CD4-positive, alpha-beta memory T cell (primary cell): Measurements from ENCODE around the gene RMI2. TPM values are rescaled to one million over a fixed set of nuclear protein-coding genes. Genes with fewer than 3 reads are reported as not detected.

Experiments used
- CTCF ChIA-PET: fragments of 350-600 bp; sonication (Branson Sonifier 250); formaldehyde crosslinking; loops from one replicate; lab custom pipeline; 2021; ENCODE audit warnings: inconsistent platforms; ENCODE audit not compliant: partially characterized antibody; lab: Charles Lee
- POLR2A ChIA-PET: fragments of 350-600 bp; sonication (Branson Sonifier 250); formaldehyde crosslinking; loops from one replicate; lab custom pipeline; 2021; ENCODE audit not compliant: partially characterized antibody; lab: Charles Lee
- DNase-seq, 5 donors: peaks; one replicate each; pipeline versions ENCODE4 v3.0.0 to v3.0.0-alpha.2; 2020 to 2022; ENCODE audit warnings: mixed read lengths in 1 of 5
- H3K27ac ChIP-seq: one replicate; pipeline ENCODE4 v1.7.0; 2013; ENCODE audit warnings: low read depth, low read length
- H3K27me3 ChIP-seq: 2 replicates; pipeline ENCODE4 v1.7.0; 2013; ENCODE audit warnings: mild to moderate bottlenecking, low read length, moderate library complexity; ENCODE audit not compliant: insufficient read depth
- H3K36me3 ChIP-seq: 2 replicates; pipeline ENCODE4 v1.7.0; 2013; ENCODE audit warnings: mild to moderate bottlenecking, low read length, moderate library complexity; ENCODE audit not compliant: insufficient read depth
- H3K4me1 ChIP-seq: 2 replicates; pipeline ENCODE4 v1.7.0; 2013; ENCODE audit warnings: mild to moderate bottlenecking, low read length, moderate library complexity; ENCODE audit not compliant: insufficient read depth
- H3K4me3 ChIP-seq, 2 donors: one replicate each; pipeline ENCODE4 v1.7.0; 2013; ENCODE audit warnings: low read length in 2 of 2, mild to moderate bottlenecking in 1 of 2
- H3K9me3 ChIP-seq, 2 donors: one replicate each; pipeline ENCODE4 v1.7.0; 2013; ENCODE audit warnings: low read length in 2 of 2, control low read depth in 1 of 2; ENCODE audit not compliant: control insufficient read depth in 1 of 2
- H3K27ac Mint-ChIP-seq, 7 donors: one replicate each; pipeline ENCODE4 v1.8.0; 2020 to 2021; ENCODE audit warnings: mixed read lengths in 7 of 7, mild to moderate bottlenecking in 6 of 7, inconsistent platforms in 3 of 7, moderate library complexity in 3 of 7
- H3K27me3 Mint-ChIP-seq, 2 donors: one replicate each; pipeline ENCODE4 v1.8.0; 2020 to 2021; ENCODE audit warnings: mixed read lengths in 2 of 2
- H3K36me3 Mint-ChIP-seq, 2 donors: one replicate each; pipeline ENCODE4 v1.8.0; 2020 to 2021; ENCODE audit warnings: mixed read lengths in 2 of 2, inconsistent platforms in 1 of 2, mild to moderate bottlenecking in 1 of 2
- H3K4me1 Mint-ChIP-seq, 4 donors: one replicate each; pipeline ENCODE4 v1.8.0; 2020 to 2021; ENCODE audit warnings: mixed read lengths in 4 of 4, mild to moderate bottlenecking in 1 of 4
- H3K4me3 Mint-ChIP-seq, 8 donors: one replicate each; pipeline ENCODE4 v1.8.0; 2020 to 2021; ENCODE audit warnings: mixed read lengths in 8 of 8, mild to moderate bottlenecking in 7 of 8, moderate library complexity in 6 of 8, inconsistent platforms in 3 of 8
- H3K9me3 Mint-ChIP-seq, 8 donors: one replicate each; pipeline ENCODE4 v1.8.0; 2020 to 2021; ENCODE audit warnings: mixed read lengths in 8 of 8, mild to moderate bottlenecking in 5 of 8, inconsistent platforms in 3 of 8, moderate library complexity in 1 of 8
- intact Hi-C: fragments of 100-400 bp; cut with micrococcal nuclease; formaldehyde crosslinking; loops from one replicate; pipeline ENCODE4 v1.15.1; 2023
- polyA plus RNA-seq, 2 donors: library from polyadenylated mRNA; unstranded; fragments of 300-500 nt; fragmentation: Illumina TruSeq; gene quantifications; one replicate each; pipeline ENCODE4 v1.2.3, GENCODE V29; 2021
- total RNA-seq, 2 experiments: library from RNA; stranded (reverse); gene quantifications; one replicate each; pipeline ENCODE4 v1.2.3, GENCODE V29; 2021

The RMI2 gene
- total and polyA plus RNA-seq, 4 experiments from 2014 or later, result 1.5 to 4.0 (median 1.7) TPM

- CTCF ChIA-PET, result interaction anchor here (6.1 kb wide), 1 partner anchor 13 kb away, joined by 33 read pairs; no protein-coding TSS in a partner anchor
- POLR2A ChIA-PET, result no interaction called here
- Histone ChIP-seq H3K4me1 (peaks cover 8% of the 10 kb centered on the region), H3K4me3 (no peak overlapping the region), H3K27me3 (no peaks in the 10 kb centered on the region), H3K27ac (no peak overlapping the region), H3K36me3 (no peaks in the 10 kb centered on the region), H3K9me3 (no peaks in the 10 kb centered on the region)
- Mint-ChIP-seq H3K27ac (no peak overlapping the region), H3K9me3 (no peaks in the 10 kb centered on the region), H3K27me3 (no peaks in the 10 kb centered on the region), H3K4me1 (peaks cover 5 to 18% (median 7%) of the 10 kb centered on the region in 4 donors), H3K36me3 (no peaks in the 10 kb centered on the region), H3K4me3 (no peak overlapping the region)
- intact Hi-C loops, result no loop called here
- DNase-seq, result no peak
Measured at GRCh38 chr16:11384184-11384955, 39.1 kb downstream of the RMI2 start.

GRCh38 chr16:11384956-11385586, 39.8 kb downstream of the RMI2 start:
- H3K36me3 Mint-ChIP-seq, result no peaks in the 10 kb centered on the region
- H3K4me1 ChIP-seq, result peaks cover 1% of the 10 kb centered on the region
- no peaks in the 10 kb centered on the region for H3K9me3 ChIP-seq
- no peaks in the 10 kb centered on the region for H3K27me3 Mint-ChIP-seq
- H3K4me3 Mint-ChIP-seq, result no peak overlapping the region
- intact Hi-C loops, result no loop called here
- H3K36me3 ChIP-seq, result no peaks in the 10 kb centered on the region
- ChIA-PET POLR2A (no interaction called here), CTCF (interaction anchor here (6.1 kb wide), 1 partner anchor 12 kb away, joined by 33 read pairs; no protein-coding TSS in a partner anchor)
- DNase-seq, result no peak
- H3K9me3 Mint-ChIP-seq, result no peaks in the 10 kb centered on the region
- no peak overlapping the region for H3K27ac ChIP-seq
- no peak overlapping the region for H3K27ac Mint-ChIP-seq
- no peak overlapping the region for H3K4me3 ChIP-seq
- H3K4me1 Mint-ChIP-seq, result peaks cover 1 to 11% (median 2%) of the 10 kb centered on the region in 4 donors
- H3K27me3 ChIP-seq, result no peaks in the 10 kb centered on the region

DNA sequence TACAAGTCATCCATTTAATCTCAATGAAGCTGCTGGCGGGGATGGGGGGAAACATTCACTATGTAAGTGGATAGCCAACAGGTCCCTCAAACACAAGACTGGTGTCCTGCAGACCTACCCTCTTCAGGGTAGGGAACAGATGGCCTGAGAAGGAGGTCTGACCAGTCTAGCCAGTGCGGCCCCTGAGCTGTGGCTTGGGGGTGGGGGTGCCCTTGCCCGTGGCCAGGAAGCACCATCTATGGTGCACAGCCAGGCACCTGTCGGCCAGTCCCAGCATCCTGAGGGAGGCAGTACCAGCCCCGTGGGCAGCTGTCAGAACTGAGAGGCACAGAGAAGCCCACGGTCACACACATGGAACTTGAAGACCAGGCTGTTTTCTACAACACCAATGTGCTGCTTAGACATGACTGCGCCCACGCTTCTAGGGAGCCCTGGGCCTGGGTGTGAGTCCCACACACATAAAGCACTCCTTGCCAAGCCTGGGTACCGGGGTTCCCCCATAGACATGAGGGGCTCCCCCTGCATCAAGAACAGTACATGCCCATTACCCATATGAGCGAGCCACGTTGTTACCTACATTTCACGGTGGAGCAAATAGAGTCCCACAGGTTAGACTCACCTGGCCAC, 40.9 kb downstream of the RMI2 start:
- H3K27ac Mint-ChIP-seq, result no peak overlapping the region
- POLR2A ChIA-PET, result no interaction called here
- H3K9me3 Mint-ChIP-seq, result no peaks in the 10 kb centered on the region

DNA sequence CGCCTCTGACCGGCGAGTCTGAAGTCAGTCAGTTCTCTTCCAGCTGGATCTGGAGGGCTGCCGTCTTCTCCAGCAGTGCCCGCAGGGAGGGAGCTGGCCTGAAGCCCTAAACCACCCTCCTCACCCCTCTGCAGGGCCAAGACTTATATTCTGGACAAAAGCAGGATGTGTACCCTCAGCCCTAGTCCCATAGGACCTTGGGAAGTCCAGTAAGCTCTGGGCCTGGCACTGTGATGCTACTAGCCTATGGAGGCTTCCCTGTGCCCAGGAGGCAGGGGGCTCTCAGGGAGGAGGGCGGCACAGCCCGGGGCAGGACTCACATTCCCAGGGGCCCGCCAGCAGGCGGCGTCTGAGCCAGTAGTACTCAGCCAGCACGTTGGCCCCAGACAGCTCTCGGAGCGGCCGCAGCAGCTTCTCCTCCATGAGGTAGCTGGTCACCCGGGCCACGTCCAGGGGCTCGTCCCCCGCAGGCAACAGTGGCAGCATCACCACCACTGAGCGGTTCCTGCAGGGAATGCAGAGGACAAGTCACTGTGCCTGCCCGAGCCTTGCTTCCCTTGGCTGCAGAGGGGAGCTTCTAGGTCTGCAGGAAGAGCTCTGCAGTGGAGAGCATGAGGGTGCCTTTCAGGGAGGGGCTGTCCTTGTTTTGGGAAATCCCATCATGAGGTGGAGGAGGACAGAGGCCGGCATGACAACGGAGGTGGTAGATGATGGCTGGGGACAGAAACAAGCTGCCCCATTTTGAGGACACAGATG, 41.7 kb downstream of the RMI2 start:
- no peaks in the 10 kb centered on the region for H3K27me3 Mint-ChIP-seq
- H3K36me3 ChIP-seq, result no peaks in the 10 kb centered on the region
- no peak overlapping the region for H3K4me3 Mint-ChIP-seq
- CTCF ChIA-PET, result interaction anchor here (0.5 to 6.1 kb wide), 3 partner anchors 10 to 34 kb away, joined by 3 to 33 read pairs (median 3); no protein-coding TSS in a partner anchor
- H3K4me1 Mint-ChIP-seq, result peaks cover 0 to 2% (median 0%) of the 10 kb centered on the region in 4 donors
- H3K27ac ChIP-seq, result no peak overlapping the region
- no peaks in the 10 kb centered on the region for H3K9me3 ChIP-seq
- H3K36me3 Mint-ChIP-seq, result no peaks in the 10 kb centered on the region
- no peak overlapping the region for H3K27ac Mint-ChIP-seq
- intact Hi-C loops, result no loop called here
- no peak for DNase-seq
- no peaks in the 10 kb centered on the region for H3K4me1 ChIP-seq
- H3K4me3 ChIP-seq, result no peak overlapping the region
- POLR2A ChIA-PET, result no interaction called here
- no peaks in the 10 kb centered on the region for H3K9me3 Mint-ChIP-seq
- H3K27me3 ChIP-seq, result no peaks in the 10 kb centered on the region

More for the DNA sequence above, 40.9 kb downstream of the RMI2 start:
- H3K36me3 ChIP-seq, result no peaks in the 10 kb centered on the region
- H3K9me3 ChIP-seq, result no peaks in the 10 kb centered on the region
- Mint-ChIP-seq H3K4me1 (peaks cover 0 to 5% (median under 1%) of the 10 kb centered on the region in 4 donors), H3K36me3 (no peaks in the 10 kb centered on the region), H3K4me3 (no peak overlapping the region), H3K27me3 (no peaks in the 10 kb centered on the region)
- H3K27ac ChIP-seq, result no peak overlapping the region
- intact Hi-C loops, result no loop called here
- H3K27me3 ChIP-seq, result no peaks in the 10 kb centered on the region
- CTCF ChIA-PET, result interaction anchor here (6.1 kb wide), 1 partner anchor 11 kb away, joined by 33 read pairs; no protein-coding TSS in a partner anchor
- H3K4me3 ChIP-seq, result no peak overlapping the region
- H3K4me1 ChIP-seq, result no peaks in the 10 kb centered on the region
- DNase-seq, result no peak

DNA sequence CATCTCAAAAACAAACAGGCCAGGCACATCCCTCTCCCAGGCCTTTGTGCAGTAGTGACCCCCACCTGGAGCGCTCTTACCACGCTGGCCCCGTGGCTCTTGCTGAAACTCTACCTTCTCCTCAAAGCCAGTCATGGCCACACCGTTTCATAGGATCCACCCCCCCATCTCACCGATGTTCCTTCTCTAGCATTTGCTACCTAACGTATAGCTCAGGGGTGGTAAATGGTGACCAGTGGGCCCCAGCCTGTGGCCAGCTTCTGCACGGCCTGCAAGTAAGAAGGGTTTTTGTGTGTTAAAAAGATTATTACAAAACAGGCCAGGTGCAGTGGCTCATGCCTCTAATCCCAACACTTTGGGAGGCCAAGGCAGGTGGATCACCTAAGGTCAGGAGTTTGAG, 43.8 kb downstream of the RMI2 start:
- no peaks in the 10 kb centered on the region for H3K36me3 Mint-ChIP-seq
- no peaks in the 10 kb centered on the region for H3K27me3 Mint-ChIP-seq
- Histone ChIP-seq H3K27ac (no peak overlapping the region), H3K36me3 (no peaks in the 10 kb centered on the region), H3K4me3 (no peak overlapping the region), H3K4me1 (no peaks in the 10 kb centered on the region), H3K27me3 (no peaks in the 10 kb centered on the region), H3K9me3 (no peaks in the 10 kb centered on the region)
- CTCF ChIA-PET, result interaction anchor here (0.7 to 2.1 kb wide), 6 partner anchors 12 to 425 kb away, joined by 3 to 6 read pairs (median 3); no protein-coding TSS in a partner anchor
- POLR2A ChIA-PET, result no interaction called here
- no peaks in the 10 kb centered on the region for H3K9me3 Mint-ChIP-seq
- DNase-seq, result no peak
- H3K27ac Mint-ChIP-seq, result no peak overlapping the region
- no peak overlapping the region for H3K4me3 Mint-ChIP-seq
- intact Hi-C loops, result no loop called here
- peaks cover 0 to 2% (median 0%) of the 10 kb centered on the region in 4 donors for H3K4me1 Mint-ChIP-seq

- Histone ChIP-seq H3K27ac (no peak overlapping the region), H3K27me3 (no peaks in the 10 kb centered on the region), H3K36me3 (no peaks in the 10 kb centered on the region), H3K9me3 (no peaks in the 10 kb centered on the region), H3K4me1 (no peaks in the 10 kb centered on the region), H3K4me3 (no peak overlapping the region)
- intact Hi-C loops, result no loop called here
- Mint-ChIP-seq H3K27me3 (no peaks in the 10 kb centered on the region), H3K4me1 (peaks cover 0 to 2% (median 0%) of the 10 kb centered on the region in 4 donors), H3K36me3 (no peaks in the 10 kb centered on the region), H3K27ac (peak overlapping the region in 1 of 7 donors; percentile 63), H3K9me3 (no peaks in the 10 kb centered on the region), H3K4me3 (no peak overlapping the region)
- DNase-seq, result no peak
- ChIA-PET CTCF (interaction anchor here (0.7 to 2.1 kb wide), 8 partner anchors 10 to 426 kb away, joined by 3 to 6 read pairs (median 4); no protein-coding TSS in a partner anchor), POLR2A (no interaction called here)
Measured at GRCh38 chr16:11389631-11390565, 44.6 kb downstream of the RMI2 start.
